GM21367 (cell line): ENCODE data around the gene ADRA1B.

ENCODE experiments used
- ATAC-seq: cut with Tn5 transposase; IDR thresholded peaks from one replicate; pipeline ENCODE4 v1.9.1; 2021; ENCODE audit not compliant: unreplicated experiment

ADRA1B gene

GRCh38 chr5:159901308-159901707 is 15.0 kb upstream of the ADRA1B start:
- no peak for ATAC-seq

- no peak for ATAC-seq
These were observed 14.5 kb upstream of the ADRA1B start for GRCh38 chr5:159901772-159902171.

- no peak for ATAC-seq
These were observed 13.7 kb upstream of the ADRA1B start for GRCh38 chr5:159902444-159903121.

- no peak for ATAC-seq
These were observed 13.2 kb upstream of the ADRA1B start for GRCh38 chr5:159903131-159903530.

GRCh38 chr5:159904874-159905273 is 11.4 kb upstream of the ADRA1B start:
- ATAC-seq: no peak

- ATAC-seq: no peak
These were observed 10.8 kb upstream of the ADRA1B start for GRCh38 chr5:159905496-159905895.

- no peak for ATAC-seq
These were observed 9.8 kb upstream of the ADRA1B start for GRCh38 chr5:159906463-159906862.

- ATAC-seq: no peak
These were observed 9.3 kb upstream of the ADRA1B start for GRCh38 chr5:159906943-159907342.

- no peak for ATAC-seq
These were observed 8.3 kb upstream of the ADRA1B start for GRCh38 chr5:159907689-159908590.

GRCh38 chr5:159908591-159908940 is 7.7 kb upstream of the ADRA1B start:
- ATAC-seq: no peak

GRCh38 chr5:159909126-159909525 is 7.2 kb upstream of the ADRA1B start:
- ATAC-seq: no peak

- no peak for ATAC-seq
These were observed 6.0 kb upstream of the ADRA1B start for GRCh38 chr5:159910207-159910842.

- no peak for ATAC-seq
These were observed 5.4 kb upstream of the ADRA1B start for GRCh38 chr5:159910843-159911229.

- no peak for ATAC-seq
These were observed 4.9 kb upstream of the ADRA1B start for GRCh38 chr5:159911349-159911748.

GRCh38 chr5:159912033-159912800 is 4.1 kb upstream of the ADRA1B start:
- ATAC-seq: no peak

- ATAC-seq: no peak
These were observed 3.2 kb upstream of the ADRA1B start for GRCh38 chr5:159913048-159913447.

- no peak for ATAC-seq
These were observed 2.8 kb upstream of the ADRA1B start for GRCh38 chr5:159913501-159913900.

GRCh38 chr5:159916841-159917761 is 819 bp downstream of the ADRA1B start:
- ATAC-seq: no peak

GRCh38 chr5:159917994-159918393 is 1.7 kb downstream of the ADRA1B start:
- no peak for ATAC-seq

GRCh38 chr5:159921721-159922120 is 5.4 kb downstream of the ADRA1B start:
- no peak for ATAC-seq
